ENCODE data around the gene ITGA8. TPM values are rescaled to one million over a fixed set of nuclear protein-coding genes. Genes with fewer than 3 reads are reported as not detected.
"Not testable (repeated sequence)": the region's sequence is repeated elsewhere in the genome, so short reads cannot be mapped to it uniquely, and the experiment has no call there.

Gene ITGA8
- total RNA-seq, 2 experiments from 2014 or later, result not detected

- no peak overlapping the region for H3K4me3 ChIP-seq (ENCODE audit: low read length)
- no peak for DNase-seq
- H3K9me3 Mint-ChIP-seq, result peaks cover 2% of the 10 kb centered on the region
- ATAC-seq (ENCODE audit: poor library complexity), result no peak
- ChIA-PET CTCF (no interaction called here), POLR2A (no interaction called here)
- H3K4me1 ChIP-seq (ENCODE audit: insufficient read depth, low read length), result no peaks in the 10 kb centered on the region
- no peak overlapping the region for H3K27ac ChIP-seq (ENCODE audit: low read depth in 1 of 2, low read length in 2 of 2)
- H3K36me3 Mint-ChIP-seq (ENCODE audit: low read depth), result no peaks in the 10 kb centered on the region
- no peak overlapping the region for H3K27ac Mint-ChIP-seq
- H3K4me1 Mint-ChIP-seq (ENCODE audit: low read depth), result no peaks in the 10 kb centered on the region
- no peak overlapping the region for H3K4me3 Mint-ChIP-seq
- H3K27me3 Mint-ChIP-seq, result peaks cover 4% of the 10 kb centered on the region
- H3K9me3 ChIP-seq (ENCODE audit: control insufficient read depth in 1 of 2, insufficient read depth in 1 of 2, low read length in 2 of 2), result peaks cover 0 to 11% of the 10 kb centered on the region in 2 experiments
- intact Hi-C loops (cut with DNase I, micrococcal nuclease), result no loop called here
- TF ChIP-seq, protein P1, sequence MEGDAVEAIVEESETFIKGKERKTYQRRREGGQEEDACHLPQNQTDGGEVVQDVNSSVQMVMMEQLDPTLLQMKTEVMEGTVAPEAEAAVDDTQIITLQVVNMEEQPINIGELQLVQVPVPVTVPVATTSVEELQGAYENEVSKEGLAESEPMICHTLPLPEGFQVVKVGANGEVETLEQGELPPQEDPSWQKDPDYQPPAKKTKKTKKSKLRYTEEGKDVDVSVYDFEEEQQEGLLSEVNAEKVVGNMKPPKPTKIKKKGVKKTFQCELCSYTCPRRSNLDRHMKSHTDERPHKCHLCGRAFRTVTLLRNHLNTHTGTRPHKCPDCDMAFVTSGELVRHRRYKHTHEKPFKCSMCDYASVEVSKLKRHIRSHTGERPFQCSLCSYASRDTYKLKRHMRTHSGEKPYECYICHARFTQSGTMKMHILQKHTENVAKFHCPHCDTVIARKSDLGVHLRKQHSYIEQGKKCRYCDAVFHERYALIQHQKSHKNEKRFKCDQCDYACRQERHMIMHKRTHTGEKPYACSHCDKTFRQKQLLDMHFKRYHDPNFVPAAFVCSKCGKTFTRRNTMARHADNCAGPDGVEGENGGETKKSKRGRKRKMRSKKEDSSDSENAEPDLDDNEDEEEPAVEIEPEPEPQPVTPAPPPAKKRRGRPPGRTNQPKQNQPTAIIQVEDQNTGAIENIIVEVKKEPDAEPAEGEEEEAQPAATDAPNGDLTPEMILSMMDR (IDR thresholded peaks at IDR 0.05), result no peak
- no peaks in the 10 kb centered on the region for H3K36me3 ChIP-seq (ENCODE audit: insufficient read depth, low read length)
- H3K27me3 ChIP-seq (ENCODE audit: control insufficient read depth in 1 of 2, insufficient read depth in 2 of 2, low read length in 2 of 2), result no peaks in the 10 kb centered on the region
Measured at GRCh38 chr10:15539262-15539661, 180.5 kb downstream of the ITGA8 start.

DNA sequence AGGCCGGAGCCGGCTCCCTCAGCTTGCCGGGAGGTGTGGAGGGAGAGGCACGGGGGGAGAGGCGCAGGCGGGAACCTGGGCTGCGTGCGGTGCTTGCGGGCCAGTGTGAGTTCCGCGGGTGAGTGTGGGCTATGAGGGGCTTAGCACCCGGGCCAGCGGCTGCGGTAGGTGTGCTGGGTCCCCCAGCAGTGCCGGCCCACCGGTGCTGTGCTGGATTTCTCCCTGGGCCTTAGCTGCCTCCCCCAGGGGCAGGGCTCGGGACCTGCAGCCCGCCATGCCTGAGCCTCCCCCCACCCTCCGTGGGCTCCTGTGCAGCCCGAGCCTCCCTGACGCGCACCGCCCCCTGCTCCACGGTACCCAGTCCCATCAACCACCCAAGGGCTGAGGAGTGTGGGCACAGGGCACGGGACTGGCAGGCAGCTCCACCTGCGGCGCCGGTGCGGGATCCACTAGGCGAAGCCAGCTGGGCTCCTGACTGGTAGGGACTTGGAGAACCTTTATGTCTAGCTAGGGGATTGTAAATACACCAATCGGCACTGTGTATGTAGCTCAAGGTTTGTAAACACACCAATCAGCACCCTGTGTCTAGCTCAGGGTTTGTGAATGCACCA is 184.7 kb downstream of the ITGA8 start:
- H3K36me3 ChIP-seq (ENCODE audit: insufficient read depth, low read length); intact Hi-C loops (cut with DNase I, micrococcal nuclease); DNase-seq; ATAC-seq (ENCODE audit: poor library complexity); H3K27me3 ChIP-seq (ENCODE audit: control insufficient read depth in 1 of 2, insufficient read depth in 2 of 2, low read length in 2 of 2); H3K4me3 ChIP-seq (ENCODE audit: low read length); POLR2A ChIA-PET; H3K4me1 Mint-ChIP-seq (ENCODE audit: low read depth); H3K27ac Mint-ChIP-seq; H3K27ac ChIP-seq (ENCODE audit: low read depth in 1 of 2, low read length in 2 of 2); H3K27me3 Mint-ChIP-seq; H3K9me3 Mint-ChIP-seq; H3K36me3 Mint-ChIP-seq (ENCODE audit: low read depth); H3K9me3 ChIP-seq (ENCODE audit: control insufficient read depth in 1 of 2, insufficient read depth in 1 of 2, low read length in 2 of 2); H3K4me3 Mint-ChIP-seq; H3K4me1 ChIP-seq (ENCODE audit: insufficient read depth, low read length); CTCF ChIA-PET: not testable (repeated sequence)

DNA sequence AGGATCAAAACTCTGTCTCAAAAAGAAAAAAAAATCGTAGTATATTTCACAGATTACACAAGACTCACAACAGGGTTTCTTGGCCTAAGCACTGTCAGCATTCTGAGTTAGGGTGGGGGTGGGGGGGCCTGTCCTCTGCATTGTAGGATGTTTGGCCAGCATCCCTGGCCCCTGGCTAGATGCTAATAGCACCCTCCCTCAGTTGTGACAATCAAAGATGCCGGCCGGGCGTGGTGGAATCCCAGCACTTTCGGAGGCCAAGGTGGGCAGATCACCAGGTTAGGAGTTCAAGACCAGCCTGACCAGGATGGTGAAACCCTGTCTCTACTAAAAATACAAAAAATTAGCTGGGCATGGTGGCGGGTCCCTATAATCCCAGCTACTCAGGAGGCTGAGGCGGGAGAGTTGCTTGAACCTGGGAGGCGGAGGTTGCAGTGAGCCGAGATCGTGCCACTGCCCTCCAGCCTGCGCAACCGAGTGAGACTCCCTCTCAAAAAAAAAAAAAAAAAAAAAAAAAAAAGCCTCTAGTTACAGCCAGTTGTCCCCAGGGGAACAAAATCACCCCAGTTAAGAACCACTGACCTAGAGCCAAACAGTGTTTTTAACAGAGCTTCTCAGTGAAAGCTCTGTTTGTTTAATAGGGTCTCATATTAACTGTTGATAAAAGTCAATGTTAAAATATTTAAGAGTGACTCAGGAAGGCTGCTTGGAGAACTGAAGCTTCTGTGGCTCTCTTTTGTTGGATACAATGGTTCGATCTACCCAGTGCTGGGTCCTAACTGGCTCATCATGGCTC is 187.6 kb downstream of the ITGA8 start:
- Histone ChIP-seq H3K9me3 (ENCODE audit: control insufficient read depth in 1 of 2, insufficient read depth in 1 of 2, low read length in 2 of 2) (peaks cover 0 to 7% of the 10 kb centered on the region in 2 experiments), H3K4me1 (ENCODE audit: insufficient read depth, low read length) (no peaks in the 10 kb centered on the region), H3K36me3 (ENCODE audit: insufficient read depth, low read length) (no peaks in the 10 kb centered on the region), H3K27ac (ENCODE audit: low read depth in 1 of 2, low read length in 2 of 2) (no peak overlapping the region), H3K27me3 (ENCODE audit: control insufficient read depth in 1 of 2, insufficient read depth in 2 of 2, low read length in 2 of 2) (no peaks in the 10 kb centered on the region), H3K4me3 (ENCODE audit: low read length) (no peak overlapping the region)
- intact Hi-C loops (cut with DNase I, micrococcal nuclease), result no loop called here
- no peak for ATAC-seq (ENCODE audit: poor library complexity)
- CTCF ChIA-PET, result no interaction called here
- H3K36me3 Mint-ChIP-seq (ENCODE audit: low read depth), result no peaks in the 10 kb centered on the region
- no peaks in the 10 kb centered on the region for H3K4me1 Mint-ChIP-seq (ENCODE audit: low read depth)
- no peak overlapping the region for H3K4me3 Mint-ChIP-seq
- no peak for DNase-seq
- POLR2A ChIA-PET, result no interaction called here
- no peak overlapping the region for H3K27ac Mint-ChIP-seq
- no peaks in the 10 kb centered on the region for H3K9me3 Mint-ChIP-seq
- TF ChIP-seq, protein P1 (IDR thresholded peaks at IDR 0.05), result no peak
- H3K27me3 Mint-ChIP-seq, result peaks cover 18% of the 10 kb centered on the region
